Progenitor cell of endocrine pancreas (in vitro differentiated cells): ENCODE measurements around the gene PPFIBP1. TPM values are rescaled to one million over a fixed set of nuclear protein-coding genes. Genes with fewer than 3 reads are reported as not detected.
A peak's percentile ranks its signal among the peaks of the same experiment; 100 is the strongest.

Experiments
- DNase-seq: peaks from one replicate; pipeline ENCODE4 v3.0.0; 2021; ENCODE audit warnings: low spot score; ENCODE audit not compliant: unreplicated experiment
- H3K27ac Mint-ChIP-seq: 2 replicates; pipeline ENCODE4 v1.8.0; 2021; ENCODE audit warnings: mild to moderate bottlenecking, moderate library complexity, mixed read lengths
- H3K27me3 Mint-ChIP-seq: 2 replicates; pipeline ENCODE4 v1.8.0; 2021; ENCODE audit warnings: mixed read lengths
- H3K36me3 Mint-ChIP-seq: 2 replicates; pipeline ENCODE4 v1.8.0; 2022; ENCODE audit warnings: mixed read lengths; ENCODE audit not compliant: insufficient read depth
- H3K4me1 Mint-ChIP-seq: 2 replicates; pipeline ENCODE4 v1.8.0; 2021; ENCODE audit warnings: low read depth, mixed read lengths
- H3K4me3 Mint-ChIP-seq: 2 replicates; pipeline ENCODE4 v1.8.0; 2021; ENCODE audit warnings: low read depth, mild to moderate bottlenecking, moderate library complexity, mixed read lengths
- H3K9me3 Mint-ChIP-seq: 2 replicates; pipeline ENCODE4 v1.8.0; 2021; ENCODE audit warnings: low read depth, mixed read lengths
- total RNA-seq: library from RNA; stranded (reverse); gene quantifications from 2 replicates; pipeline ENCODE4 v1.2.1, GENCODE V29; 2021
- TF ChIP-seq, protein P1 (sequence below): fragments of 200-600 bp; sonication (generic); IDR thresholded peaks from one replicate; pipeline ENCODE4 v1.5.0; 2021; ENCODE audit warnings: antibody characterized with exemption, mild to moderate bottlenecking; ENCODE audit not compliant: unreplicated experiment

PPFIBP1 gene
- total RNA-seq, 1 donor from 2014 or later: 85.4 TPM

DNA sequence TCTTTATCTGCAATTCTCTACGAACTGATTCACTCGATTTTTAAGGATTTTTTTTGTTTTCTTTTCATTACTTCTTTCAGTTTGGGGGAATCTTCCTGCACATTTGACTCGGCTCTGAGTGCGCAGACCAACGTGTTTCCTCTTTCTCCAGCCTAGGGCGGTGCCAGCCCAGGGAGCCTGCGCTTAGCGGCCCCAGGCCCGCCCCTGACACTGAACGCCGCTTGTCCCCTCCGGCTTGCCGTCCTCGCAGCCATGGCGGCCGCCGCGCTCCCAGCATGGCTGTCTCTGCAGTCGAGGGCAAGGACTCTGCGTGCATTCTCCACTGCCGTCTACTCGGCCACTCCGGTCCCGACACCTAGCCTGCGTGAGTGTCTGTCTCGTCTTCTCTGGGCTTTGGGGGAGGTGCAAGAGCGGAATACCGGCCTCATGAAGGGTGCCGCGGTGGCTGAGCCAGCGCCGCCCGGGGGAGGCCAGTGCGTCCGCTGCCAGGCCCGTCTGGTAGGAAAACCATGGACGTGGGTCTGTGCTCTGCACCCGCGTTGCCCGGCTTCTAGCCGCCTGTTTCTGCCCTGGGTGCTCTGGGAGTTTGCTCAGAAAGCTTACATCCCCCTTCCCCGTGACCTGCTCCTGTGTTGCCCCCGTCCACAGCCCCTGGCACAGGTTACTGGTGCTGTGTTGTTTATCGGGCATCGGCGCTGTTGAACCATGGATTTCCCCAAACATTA lies 186.7 kb downstream of the PPFIBP1 start, which contains the start of gene MRPS35:
Gene MRPS35 (plus strand): TSS at position 241 of the 725 bp plus-strand sequence. CDS start 12 bp downstream, at position 253.
- peak; percentile 90 for DNase-seq
- Mint-ChIP-seq H3K36me3 (peaks cover 9% of the 10 kb centered on the region), H3K27ac (peak within 1 kb of the TSS; percentile 98), H3K9me3 (no peaks in the 10 kb centered on the region), H3K27me3 (peaks cover 11% of the 10 kb centered on the region), H3K4me1 (peaks cover 18% of the 10 kb centered on the region), H3K4me3 (peak within 1 kb of the TSS; percentile 95)
- TF ChIP-seq, protein P1, sequence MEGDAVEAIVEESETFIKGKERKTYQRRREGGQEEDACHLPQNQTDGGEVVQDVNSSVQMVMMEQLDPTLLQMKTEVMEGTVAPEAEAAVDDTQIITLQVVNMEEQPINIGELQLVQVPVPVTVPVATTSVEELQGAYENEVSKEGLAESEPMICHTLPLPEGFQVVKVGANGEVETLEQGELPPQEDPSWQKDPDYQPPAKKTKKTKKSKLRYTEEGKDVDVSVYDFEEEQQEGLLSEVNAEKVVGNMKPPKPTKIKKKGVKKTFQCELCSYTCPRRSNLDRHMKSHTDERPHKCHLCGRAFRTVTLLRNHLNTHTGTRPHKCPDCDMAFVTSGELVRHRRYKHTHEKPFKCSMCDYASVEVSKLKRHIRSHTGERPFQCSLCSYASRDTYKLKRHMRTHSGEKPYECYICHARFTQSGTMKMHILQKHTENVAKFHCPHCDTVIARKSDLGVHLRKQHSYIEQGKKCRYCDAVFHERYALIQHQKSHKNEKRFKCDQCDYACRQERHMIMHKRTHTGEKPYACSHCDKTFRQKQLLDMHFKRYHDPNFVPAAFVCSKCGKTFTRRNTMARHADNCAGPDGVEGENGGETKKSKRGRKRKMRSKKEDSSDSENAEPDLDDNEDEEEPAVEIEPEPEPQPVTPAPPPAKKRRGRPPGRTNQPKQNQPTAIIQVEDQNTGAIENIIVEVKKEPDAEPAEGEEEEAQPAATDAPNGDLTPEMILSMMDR: no peak

DNA sequence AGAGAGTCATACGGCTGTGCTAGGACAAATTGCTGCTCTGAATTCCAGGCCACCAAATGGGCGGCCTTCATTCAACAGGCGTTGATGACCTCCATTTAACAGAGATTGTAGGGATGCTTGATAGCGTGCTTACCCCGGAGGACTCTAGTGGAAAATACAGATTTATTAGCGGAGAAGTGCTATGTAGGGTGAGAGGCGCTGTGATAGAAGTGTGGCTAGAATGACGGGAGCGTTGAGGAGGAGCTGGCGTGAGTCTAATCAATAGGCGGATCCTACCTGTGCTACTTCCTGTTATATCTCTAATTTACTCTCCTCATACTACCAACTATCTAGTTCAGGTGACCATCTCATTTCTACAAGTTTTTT lies 187.3 kb downstream of the PPFIBP1 start:
- peak overlapping the region; percentile 95 for H3K4me3 Mint-ChIP-seq
- H3K9me3 Mint-ChIP-seq: no peaks in the 10 kb centered on the region
- H3K36me3 Mint-ChIP-seq: peaks cover 11% of the 10 kb centered on the region
- peak overlapping the region; percentile 98 for H3K27ac Mint-ChIP-seq
- TF ChIP-seq, protein P1: no peak
- peaks cover 18% of the 10 kb centered on the region for H3K4me1 Mint-ChIP-seq
- DNase-seq: no peak
- H3K27me3 Mint-ChIP-seq: peaks cover 11% of the 10 kb centered on the region

- Mint-ChIP-seq H3K27me3 (peaks cover 11% of the 10 kb centered on the region), H3K27ac (no peak overlapping the region), H3K4me3 (peak overlapping the region; percentile 95), H3K4me1 (peaks cover 18% of the 10 kb centered on the region), H3K9me3 (no peaks in the 10 kb centered on the region), H3K36me3 (peaks cover 12% of the 10 kb centered on the region)
- no peak for DNase-seq
- TF ChIP-seq, protein P1: no peak
Measured at GRCh38 chr12:27711967-27712366, 188.0 kb downstream of the PPFIBP1 start.

DNA sequence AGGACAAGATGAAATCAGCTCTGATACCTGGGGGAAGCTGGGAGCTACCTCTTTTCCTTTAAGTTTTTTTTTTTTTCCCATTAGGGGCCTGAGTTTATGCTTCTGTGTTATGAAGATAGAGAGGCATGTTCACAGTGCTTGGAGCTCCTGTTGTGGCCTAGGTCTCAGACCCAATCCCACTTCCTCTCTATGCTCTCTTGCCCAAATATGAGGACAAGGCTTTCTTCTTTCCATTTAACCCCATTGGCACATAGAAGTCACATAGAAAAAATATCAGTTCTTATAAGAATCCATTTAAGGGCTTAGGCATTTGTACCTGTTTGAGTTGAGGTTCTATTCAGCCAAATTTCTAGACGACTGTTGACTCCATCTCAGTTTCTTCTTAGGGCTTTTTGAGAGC lies 199.2 kb downstream of the PPFIBP1 start:
- no peak for DNase-seq
- peaks cover 2% of the 10 kb centered on the region for H3K4me1 Mint-ChIP-seq
- TF ChIP-seq, protein P1: no peak
- no peak overlapping the region for H3K4me3 Mint-ChIP-seq
- H3K36me3 Mint-ChIP-seq: peaks cover 31% of the 10 kb centered on the region
- H3K27me3 Mint-ChIP-seq: no peaks in the 10 kb centered on the region
- H3K9me3 Mint-ChIP-seq: no peaks in the 10 kb centered on the region
- H3K27ac Mint-ChIP-seq: peak overlapping the region; percentile 38

- no peak overlapping the region for H3K27ac Mint-ChIP-seq
- peaks cover 26% of the 10 kb centered on the region for H3K36me3 Mint-ChIP-seq
- peaks cover 3% of the 10 kb centered on the region for H3K4me1 Mint-ChIP-seq
- H3K27me3 Mint-ChIP-seq: no peaks in the 10 kb centered on the region
- H3K9me3 Mint-ChIP-seq: no peaks in the 10 kb centered on the region
- no peak overlapping the region for H3K4me3 Mint-ChIP-seq
- TF ChIP-seq, protein P1: no peak
- DNase-seq: no peak
Measured at GRCh38 chr12:27730097-27730588, 206.1 kb downstream of the PPFIBP1 start.
